ENCODE measurements around the gene IQGAP2. TPM values are rescaled to one million over a fixed set of nuclear protein-coding genes. Genes with fewer than 3 reads are reported as not detected.
"Not testable (repeated sequence)": the region's sequence is repeated elsewhere in the genome, so short reads cannot be mapped to it uniquely, and the experiment has no call there.

The IQGAP2 gene
- total RNA-seq, 1 donor from 2014 or later = 72.0 TPM

DNA sequence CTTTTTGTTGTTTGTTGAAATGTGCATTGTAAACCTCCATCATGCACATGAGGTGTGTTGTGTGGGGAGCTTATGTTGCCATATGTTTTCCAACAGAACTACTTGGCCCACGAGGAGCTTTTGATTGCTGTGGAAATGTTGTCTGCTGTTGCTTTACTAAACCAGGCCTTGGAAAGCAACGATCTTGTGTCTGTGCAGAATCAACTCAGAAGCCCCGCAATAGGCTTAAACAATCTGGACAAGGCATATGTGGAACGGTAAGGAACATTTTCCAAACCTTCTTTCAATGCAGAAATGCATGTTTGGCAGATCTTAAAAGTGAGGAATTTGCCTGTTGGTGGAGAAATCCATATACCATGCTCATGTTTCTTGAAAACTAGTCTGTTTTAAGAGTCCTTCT, 197.6 kb downstream of the IQGAP2 start:
- intact Hi-C loops (cut with micrococcal nuclease) = loop anchor here (1.0 kb wide), 2 partner anchors 41 to 174 kb away; no protein-coding TSS in a partner anchor

DNA sequence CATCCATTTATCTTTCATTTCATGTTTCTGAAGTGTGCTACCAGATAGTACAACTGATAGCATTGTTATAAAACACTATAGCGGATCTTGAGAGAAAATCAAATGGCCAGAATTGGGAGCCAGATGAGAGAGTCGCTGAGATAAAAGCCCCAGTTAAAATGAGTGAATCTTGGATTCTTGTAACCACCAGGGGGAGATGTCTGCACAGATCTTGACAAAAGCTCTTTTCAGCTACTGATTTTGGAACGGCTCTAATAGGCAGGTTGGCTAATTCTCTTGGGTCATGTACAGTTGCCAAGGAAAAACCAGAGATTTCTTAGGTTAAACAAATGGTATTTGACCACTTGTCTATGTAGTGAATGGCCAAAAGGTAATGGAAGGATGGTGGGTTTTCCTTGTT, 198.4 kb downstream of the IQGAP2 start:
- intact Hi-C loops (cut with micrococcal nuclease) = loop anchor here (1.0 kb wide), 2 partner anchors 40 to 173 kb away; no protein-coding TSS in a partner anchor

DNA sequence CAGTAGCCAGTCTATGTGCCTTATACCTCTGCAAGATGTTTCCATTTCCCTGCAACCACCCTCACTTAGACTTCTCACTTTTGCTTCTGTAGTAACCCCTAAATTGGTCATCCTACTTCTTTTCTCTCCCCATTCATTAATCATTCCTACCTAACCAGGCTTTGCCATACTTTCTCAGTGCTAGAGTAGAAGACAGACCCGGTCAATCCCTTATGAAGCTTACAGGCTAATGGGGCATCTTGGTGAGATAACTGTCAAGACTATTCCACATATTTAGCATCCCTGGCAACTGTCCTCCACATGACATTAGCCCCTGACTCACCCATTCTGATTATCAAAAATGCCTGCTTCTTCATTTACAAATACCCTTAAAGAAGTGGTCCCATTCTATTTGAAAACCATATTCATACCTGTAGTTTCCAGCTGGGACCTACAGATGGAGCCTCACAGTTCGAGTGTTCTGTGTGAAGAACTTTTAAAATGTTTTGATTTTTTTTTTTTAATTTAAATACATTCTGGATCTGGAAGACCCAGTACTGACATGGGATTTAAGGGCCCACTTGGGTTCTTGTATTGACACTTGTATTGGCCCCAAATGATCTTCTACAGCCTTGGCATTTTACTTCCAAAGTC, 199.1 kb downstream of the IQGAP2 start:
- intact Hi-C loops (cut with micrococcal nuclease) = no loop called here

DNA sequence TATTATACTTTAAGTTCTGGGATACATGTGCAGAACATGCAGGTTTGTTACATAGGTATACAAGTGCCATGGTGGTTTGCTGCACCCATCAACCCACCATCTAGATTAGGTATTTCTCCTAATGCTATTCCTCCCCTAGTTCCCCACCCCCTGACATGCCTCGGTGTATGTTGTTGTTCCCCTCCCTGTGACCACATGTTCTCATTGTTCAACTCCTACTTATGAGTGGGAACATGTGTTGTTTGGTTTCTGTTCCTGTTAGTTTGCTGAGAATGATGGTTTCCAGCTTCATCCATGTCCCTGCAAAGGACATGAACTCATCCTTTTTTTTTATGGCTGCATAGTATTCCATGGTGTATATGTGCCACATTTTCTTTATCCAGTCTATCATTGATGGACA, 200.9 kb downstream of the IQGAP2 start:
- intact Hi-C loops (cut with micrococcal nuclease) = not testable (repeated sequence)

DNA sequence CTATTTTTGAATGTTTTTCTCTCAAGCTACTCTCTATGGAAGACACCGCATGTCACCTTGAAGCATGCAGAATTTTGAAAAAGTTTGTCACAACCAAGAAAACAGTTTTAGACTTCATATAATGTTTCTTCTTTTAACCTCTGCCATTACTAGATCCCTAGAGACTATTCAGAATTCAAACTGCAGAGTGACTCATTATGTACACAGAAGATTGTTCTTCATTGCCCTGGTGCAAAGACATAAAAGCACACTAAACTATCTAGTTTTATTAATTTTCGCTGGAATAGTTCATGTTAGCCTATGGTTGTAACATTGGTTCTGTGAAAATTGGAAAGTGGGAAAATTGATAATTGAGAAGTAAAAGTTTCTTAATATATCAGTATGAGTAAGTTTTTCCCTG, 201.8 kb downstream of the IQGAP2 start:
- intact Hi-C loops (cut with micrococcal nuclease) = no loop called here

DNA sequence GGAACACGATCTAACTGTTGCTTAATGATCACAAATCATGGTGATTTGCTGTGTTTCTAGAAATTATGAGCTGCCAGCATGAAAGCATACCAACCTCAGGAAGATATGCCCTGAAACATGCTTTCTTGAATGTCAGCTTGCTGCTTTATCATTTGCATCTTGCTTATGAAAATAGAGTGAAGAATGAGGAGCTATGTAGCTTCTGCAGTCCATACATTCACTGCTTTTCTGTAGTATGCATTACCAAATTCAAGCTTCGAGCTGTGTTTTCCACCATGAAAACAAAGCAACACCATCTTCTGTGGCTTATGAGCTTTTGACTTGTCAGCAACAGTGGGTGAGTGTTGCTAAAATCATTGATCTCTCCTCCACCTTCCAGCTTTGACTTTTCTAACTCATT, 203.6 kb downstream of the IQGAP2 start:
- intact Hi-C loops (cut with micrococcal nuclease) = no loop called here

DNA sequence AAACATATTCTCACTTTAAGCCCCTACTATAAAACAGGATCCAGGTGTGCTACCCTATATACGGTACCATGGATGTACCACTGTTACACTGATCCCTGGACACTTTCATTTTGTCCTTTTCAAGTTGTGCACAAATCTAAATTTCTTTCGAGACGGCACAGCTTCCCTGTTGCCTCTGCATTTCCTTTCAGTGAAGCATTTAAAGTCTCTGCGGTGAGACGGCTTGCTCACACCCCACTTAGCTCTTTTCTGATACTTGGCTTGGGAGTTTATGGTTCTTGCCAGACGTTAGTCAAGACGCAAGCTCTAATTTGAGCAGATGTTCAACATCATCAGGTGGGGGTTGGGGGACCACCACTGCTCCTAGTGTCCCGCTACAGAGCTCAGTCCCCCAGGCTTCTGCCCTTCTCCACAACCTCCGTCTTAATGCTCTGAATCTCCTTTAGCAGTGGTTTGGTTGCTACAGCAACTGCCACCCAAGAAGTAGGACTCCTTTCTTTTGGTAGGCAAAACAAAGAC, 204.3 kb downstream of the IQGAP2 start:
- intact Hi-C loops (cut with micrococcal nuclease) = no loop called here

- intact Hi-C loops (cut with micrococcal nuclease) = no loop called here
Observed at GRCh38 chr5:76608833-76609232, 205.7 kb downstream of the IQGAP2 start.

DNA sequence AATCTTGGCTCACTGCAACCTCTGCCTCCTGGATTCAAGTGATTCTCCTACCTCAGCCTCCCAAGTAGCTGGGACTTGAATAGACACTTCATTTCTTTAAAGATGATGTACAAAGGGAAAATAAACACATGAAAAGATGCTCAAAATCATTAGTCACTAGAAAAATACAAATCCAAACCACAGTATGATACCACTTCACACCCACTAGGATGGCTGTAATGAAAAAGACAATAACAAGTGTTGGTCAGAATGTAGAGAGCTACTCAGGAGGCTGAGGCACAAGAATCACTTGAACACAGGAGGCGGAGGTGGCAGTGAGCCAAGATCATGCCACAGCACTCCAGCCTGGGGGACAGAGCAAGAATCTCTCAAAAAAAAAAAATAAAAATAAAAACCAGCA, 207.1 kb downstream of the IQGAP2 start:
- intact Hi-C loops (cut with micrococcal nuclease) = no loop called here

DNA sequence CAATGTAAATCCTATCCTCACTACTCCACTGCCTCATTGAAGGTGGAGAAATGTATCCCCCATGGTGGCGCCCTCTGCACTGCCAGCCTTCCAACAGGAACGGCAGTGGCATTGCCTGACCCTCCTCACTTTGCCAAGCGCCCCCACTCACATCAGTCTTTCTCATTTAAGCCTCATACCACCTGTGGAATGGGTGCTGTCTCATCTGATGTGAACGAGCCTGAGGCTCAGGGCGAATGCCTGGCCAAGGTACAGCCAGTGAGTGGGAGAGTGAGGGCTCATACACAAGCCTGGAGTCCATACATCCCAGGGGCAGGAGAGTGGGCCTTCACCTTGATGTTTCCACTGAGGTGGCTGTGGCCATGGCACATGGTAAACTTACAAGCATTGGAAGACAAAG, 209.9 kb downstream of the IQGAP2 start:
- intact Hi-C loops (cut with micrococcal nuclease) = no loop called here

DNA sequence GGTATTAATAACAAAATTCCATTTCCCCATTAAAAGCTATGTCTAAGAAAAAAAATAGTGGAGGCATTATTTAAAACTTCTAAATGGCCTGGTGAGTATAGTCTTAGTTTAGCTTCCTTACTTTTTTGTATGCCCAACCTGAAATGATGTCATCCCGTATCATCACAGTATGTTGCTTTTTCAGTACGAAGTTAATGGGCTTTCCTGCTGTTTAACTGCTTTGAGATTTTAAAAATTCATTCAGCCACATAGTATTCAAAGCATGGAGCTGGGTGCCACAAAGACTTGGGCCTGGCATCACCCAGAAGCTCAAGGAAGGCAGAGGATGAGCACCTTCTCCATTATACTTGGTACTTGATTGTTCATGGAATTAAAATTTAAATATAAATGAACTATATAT, 212.7 kb downstream of the IQGAP2 start:
- intact Hi-C loops (cut with micrococcal nuclease) = no loop called here

DNA sequence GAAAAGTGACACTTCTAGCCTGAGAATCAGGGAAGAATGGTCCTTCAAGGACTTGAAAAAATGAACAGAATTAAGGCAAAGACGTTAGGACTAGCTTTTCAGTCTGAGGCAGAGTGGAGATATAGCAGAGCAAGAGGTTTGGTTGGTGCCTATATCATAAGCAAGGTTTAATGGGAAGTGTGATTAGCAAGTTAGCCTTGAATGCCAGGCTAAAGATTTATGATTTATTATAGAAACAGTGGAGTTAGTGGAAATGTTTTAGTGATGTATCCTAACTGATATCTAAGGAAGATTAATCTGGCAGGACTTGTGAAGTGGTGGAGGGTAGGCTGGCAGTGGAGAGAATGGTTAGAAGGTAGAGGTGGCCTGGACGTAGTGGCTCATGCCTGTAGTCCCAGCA, 213.1 kb downstream of the IQGAP2 start:
- intact Hi-C loops (cut with micrococcal nuclease) = no loop called here

DNA sequence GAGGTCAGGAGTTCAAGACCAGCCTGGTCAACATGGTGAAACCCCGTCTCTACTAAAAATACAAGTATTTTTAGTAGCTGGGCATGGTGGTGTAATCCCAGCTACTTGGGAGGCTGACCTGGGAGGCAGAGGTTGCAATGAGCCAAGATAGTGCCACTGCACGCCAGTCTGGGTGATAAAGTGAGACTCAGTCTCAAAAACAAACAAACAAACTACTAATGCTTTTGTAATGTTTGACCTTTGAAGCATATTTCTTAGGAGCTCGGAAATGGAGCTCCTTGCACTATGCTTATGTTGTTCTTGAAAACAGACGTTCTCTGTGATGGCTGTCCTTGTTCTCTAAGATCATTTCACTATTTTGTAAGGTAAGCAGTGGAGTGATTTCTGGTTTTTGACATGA, 214.1 kb downstream of the IQGAP2 start:
- intact Hi-C loops (cut with micrococcal nuclease) = no loop called here

DNA sequence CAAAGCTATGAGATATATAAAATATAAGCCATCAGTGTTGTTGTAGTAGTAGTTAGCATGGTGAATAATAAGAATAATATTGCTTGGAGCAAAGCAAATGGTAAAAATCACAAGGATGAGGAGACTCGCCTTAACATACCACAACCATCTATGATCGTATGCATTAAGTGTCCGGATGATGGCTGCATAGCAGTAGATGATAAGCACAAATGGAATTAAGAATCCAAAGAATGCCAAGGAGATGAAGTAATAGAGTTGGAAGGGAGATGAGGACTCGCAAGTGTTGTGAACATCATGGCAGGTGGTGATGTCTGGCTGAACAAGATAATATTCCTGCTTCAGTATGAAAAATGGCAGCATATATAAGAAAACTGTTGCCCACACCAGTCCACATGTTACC, 214.6 kb downstream of the IQGAP2 start:
- intact Hi-C loops (cut with micrococcal nuclease) = no loop called here

DNA sequence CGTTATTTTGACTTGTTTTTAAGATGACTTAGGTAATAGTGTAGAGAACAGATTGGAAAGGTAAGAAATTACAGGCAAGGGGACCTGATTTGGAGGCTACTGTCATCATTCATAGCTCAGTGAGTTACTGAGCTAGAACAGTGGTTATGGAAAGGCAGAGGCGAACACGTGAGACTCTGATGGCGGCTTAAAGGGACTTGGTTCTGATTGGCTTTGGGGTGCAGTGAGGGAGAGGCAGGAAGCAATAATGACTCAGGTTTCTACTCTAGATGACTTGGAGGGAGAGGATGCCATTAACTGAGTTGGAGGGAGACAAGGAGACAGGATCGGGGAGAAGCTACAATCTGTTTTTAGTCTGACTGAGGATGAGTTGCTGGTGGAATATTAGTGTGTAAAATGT, 217.1 kb downstream of the IQGAP2 start:
- intact Hi-C loops (cut with micrococcal nuclease) = no loop called here

DNA sequence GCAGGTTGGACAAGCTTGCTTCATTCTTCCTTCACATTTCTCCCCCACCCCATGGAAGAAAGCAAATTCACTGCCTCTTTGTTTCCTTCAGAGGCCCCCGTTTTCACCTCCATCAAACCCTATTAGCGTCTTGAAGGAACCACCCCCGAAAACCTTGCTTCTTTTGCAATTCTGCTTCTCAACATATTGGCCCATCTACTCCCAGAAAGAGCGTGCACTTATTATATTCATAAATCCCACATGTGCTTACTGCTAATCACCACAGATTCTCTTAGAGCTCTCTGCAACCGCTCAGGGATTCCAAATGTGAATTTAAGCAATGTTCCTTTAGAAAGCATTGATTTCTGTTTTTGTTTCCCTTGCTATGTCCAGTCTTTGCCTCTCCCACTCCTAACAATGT, 219.0 kb downstream of the IQGAP2 start:
- intact Hi-C loops (cut with micrococcal nuclease) = no loop called here

DNA sequence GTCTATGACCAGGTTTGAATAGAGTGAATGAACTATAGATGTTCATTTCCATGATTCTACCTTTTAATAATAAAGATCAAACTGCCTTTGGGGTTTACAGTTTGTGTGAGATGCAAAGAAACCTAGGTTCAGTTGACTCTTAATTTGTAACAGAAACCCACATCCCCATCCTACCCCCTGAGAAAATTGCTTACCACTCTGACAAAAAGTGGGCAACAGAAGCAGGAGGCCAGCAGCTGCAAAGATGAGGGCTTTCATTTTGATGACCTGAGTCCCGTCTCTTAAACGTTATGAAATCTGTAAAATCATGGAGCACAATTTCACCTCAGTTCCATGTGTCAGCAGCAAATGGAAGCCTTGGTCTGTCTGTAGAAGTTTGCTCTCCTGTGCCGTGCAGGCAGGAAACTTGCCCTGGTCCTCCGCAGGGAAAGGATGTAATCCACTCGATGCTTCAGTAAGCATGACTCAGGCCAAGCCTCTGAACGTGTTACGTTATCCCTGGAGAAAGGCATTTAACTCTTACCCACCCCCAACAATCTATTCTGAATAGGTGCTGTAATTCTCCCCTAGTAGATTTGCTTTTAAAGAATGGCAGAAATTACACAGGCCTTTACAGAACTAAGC, 220.0 kb downstream of the IQGAP2 start, which contains the start of gene F2RL2:
Gene F2RL2 (minus strand): TSS at position 431 of the 624 bp plus-strand sequence. CDS start 173 bp downstream, at position 258.
- intact Hi-C loops (cut with micrococcal nuclease) = no loop called here

DNA sequence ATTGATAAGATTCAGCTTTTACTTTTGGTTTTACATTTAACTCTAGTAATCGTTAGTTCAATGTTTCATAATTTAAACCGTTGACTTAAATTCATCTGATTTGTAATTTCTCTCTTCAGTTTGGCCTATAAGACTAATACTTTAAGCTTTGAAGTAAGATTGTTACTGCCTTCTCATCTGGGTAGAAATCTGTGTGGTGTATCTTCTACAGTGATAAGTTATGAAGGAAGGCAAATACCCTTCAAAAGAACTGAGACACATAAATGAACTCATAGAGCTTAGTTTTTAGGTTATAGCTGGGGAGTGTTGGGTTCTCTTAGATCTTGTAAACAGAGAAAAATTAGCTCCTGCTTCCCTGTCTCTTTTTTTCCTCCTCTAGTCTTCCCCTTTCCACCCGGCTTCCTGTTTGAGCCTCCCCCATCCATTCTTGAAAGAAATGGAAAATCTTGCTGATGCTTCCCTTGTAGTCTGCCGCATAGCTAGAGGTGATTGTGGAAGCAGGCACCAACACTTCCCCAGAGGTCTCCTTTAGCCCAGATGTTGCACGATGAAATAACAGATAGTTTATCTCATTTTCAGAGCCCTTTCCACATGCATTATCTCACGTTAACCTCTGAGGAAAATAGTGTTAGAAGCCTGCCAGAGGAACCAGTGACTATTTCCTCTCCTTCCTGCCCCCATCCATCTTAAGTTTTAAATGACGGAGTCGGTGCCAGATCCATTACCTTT, 222.2 kb downstream of the IQGAP2 start:
- intact Hi-C loops (cut with micrococcal nuclease) = no loop called here

DNA sequence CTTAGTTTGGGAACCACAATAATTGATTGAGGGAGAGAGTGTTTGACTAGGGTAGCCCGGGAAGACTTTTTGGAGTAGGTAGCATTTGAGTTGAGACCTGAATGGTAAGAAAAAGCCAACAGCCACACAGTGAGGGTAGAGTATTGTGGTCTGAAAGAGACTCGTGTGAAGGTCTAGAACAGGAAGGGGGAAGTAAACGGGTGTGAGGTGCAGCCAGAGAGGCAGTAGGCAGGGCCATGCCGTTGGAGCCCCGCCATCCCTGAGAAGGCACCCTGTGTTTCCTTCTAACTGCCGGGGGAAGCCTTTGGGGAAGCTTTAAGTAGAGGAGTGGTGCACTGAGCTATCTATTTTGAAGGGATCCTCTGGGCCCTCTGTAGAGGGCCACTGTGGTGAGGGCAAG, 223.7 kb downstream of the IQGAP2 start:
- intact Hi-C loops (cut with micrococcal nuclease) = no loop called here

GRCh38 chr5:76634661-76635060, 231.6 kb downstream of the IQGAP2 start:
- intact Hi-C loops (cut with micrococcal nuclease) = no loop called here

GRCh38 chr5:76637490-76637889, 234.4 kb downstream of the IQGAP2 start:
- intact Hi-C loops (cut with micrococcal nuclease) = no loop called here

- intact Hi-C loops (cut with micrococcal nuclease) = no loop called here
Observed at GRCh38 chr5:76638479-76638878, 235.4 kb downstream of the IQGAP2 start.
